Mesendoderm (in vitro differentiated cells): ENCODE results near the gene DBX2.
"Not testable (repeated sequence)": the region's sequence is repeated elsewhere in the genome, so short reads cannot be mapped to it uniquely, and the experiment has no call there.

Experiments
- DNase-seq: peaks from one replicate; pipeline ENCODE4 v3.0.0; 2013
- H2AK5ac ChIP-seq: 2 replicates; pipeline ENCODE4 v1.6.1; 2013; ENCODE audit warnings: low read length, inconsistent platforms
- H2BK120ac ChIP-seq: 2 replicates; pipeline ENCODE4 v1.6.1; 2013; ENCODE audit warnings: low read depth, mild to moderate bottlenecking, low read length, moderate library complexity, mixed read lengths
- H2BK15ac ChIP-seq: replicated peaks from 2 replicates; pipeline ENCODE4 v1.6.1; 2013; ENCODE audit warnings: low read depth, mild to moderate bottlenecking, moderate library complexity
- H2BK5ac ChIP-seq: 2 replicates; pipeline ENCODE4 v1.6.1; 2013; ENCODE audit warnings: low read length, inconsistent platforms
- H3K18ac ChIP-seq: 2 replicates; pipeline ENCODE4 v1.6.1; 2013; ENCODE audit warnings: mild to moderate bottlenecking, low read length, mixed read lengths
- H3K23ac ChIP-seq: one replicate; pipeline ENCODE4 v1.6.1; 2013; ENCODE audit warnings: low read length
- H3K27ac ChIP-seq: 2 replicates; pipeline ENCODE4 v1.5.1; 2013; ENCODE audit warnings: low read depth, mild to moderate bottlenecking, inconsistent platforms, low read length, moderate library complexity
- H3K27me3 ChIP-seq: 2 replicates; pipeline ENCODE4 v1.6.1; 2013; ENCODE audit warnings: low read length, control low read depth, mild to moderate bottlenecking, inconsistent platforms; ENCODE audit not compliant: insufficient read depth, poor library complexity
- H3K36me3 ChIP-seq: 2 replicates; pipeline ENCODE4 v1.6.1; 2013; ENCODE audit warnings: low read length, inconsistent platforms; ENCODE audit not compliant: control insufficient read depth, insufficient read depth
- H3K4ac ChIP-seq: one replicate; pipeline ENCODE4 v1.6.1; 2013; ENCODE audit warnings: low read depth, mild to moderate bottlenecking, low read length, moderate library complexity
- H3K4me1 ChIP-seq: 2 replicates; pipeline ENCODE4 v1.6.1; 2013; ENCODE audit warnings: low read depth, low read length, inconsistent platforms; ENCODE audit not compliant: control insufficient read depth
- H3K4me2 ChIP-seq: 2 replicates; pipeline ENCODE4 v1.6.1; 2013; ENCODE audit warnings: low read length
- H3K4me3 ChIP-seq: 2 replicates; pipeline ENCODE4 v1.5.1; 2013; ENCODE audit warnings: mild to moderate bottlenecking, low read length
- H3K56ac ChIP-seq: one replicate; pipeline ENCODE4 v1.6.1; 2013; ENCODE audit warnings: low read length
- H3K79me1 ChIP-seq: 2 replicates; pipeline ENCODE4 v1.6.1; 2013; ENCODE audit warnings: low read length, inconsistent platforms
- H3K79me2 ChIP-seq: 2 replicates; pipeline ENCODE4 v1.6.1; 2013; ENCODE audit warnings: mild to moderate bottlenecking, low read length; ENCODE audit not compliant: control insufficient read depth, insufficient read depth
- H3K9ac ChIP-seq: 2 replicates; pipeline ENCODE4 v1.6.1; 2013; ENCODE audit warnings: low read length, inconsistent platforms
- H4K5ac ChIP-seq: one replicate; pipeline ENCODE4 v1.6.1; 2013; ENCODE audit warnings: low read length
- H4K8ac ChIP-seq: one replicate; pipeline ENCODE4 v1.6.1; 2013; ENCODE audit warnings: low read depth, mild to moderate bottlenecking, control low read depth, low read length, moderate library complexity
- WGBS: extraction: QIAGEN DNeasy Blood & Tissue Kit; methylation state at CpG from one replicate; pipeline ENCODE4 v1.1.7; 2013; ENCODE audit warnings: low lambda C conversion rate, missing lambda C conversion rate; ENCODE audit not compliant: insufficient coverage; ENCODE audit errors: extremely low coverage; 5-methylcytosine and 5-hydroxymethylcytosine counted together

Gene DBX2

GRCh38 chr12:45088608-45089007 is 37.7 kb upstream of the DBX2 start:
- Histone ChIP-seq H3K27ac (no peak overlapping the region), H3K79me1 (no peaks in the 10 kb centered on the region), H3K4me1 (no peaks in the 10 kb centered on the region), H2BK120ac (no peak overlapping the region), H3K4me2 (no peak overlapping the region), H2BK5ac (no peak overlapping the region), H3K18ac (no peak overlapping the region), H3K4me3 (no peak overlapping the region), H3K9ac (no peak overlapping the region), H4K8ac (no peak overlapping the region), H3K23ac (no peak overlapping the region), H3K4ac (no peak overlapping the region), H3K36me3 (no peaks in the 10 kb centered on the region), H3K27me3 (no peaks in the 10 kb centered on the region), H3K79me2 (no peaks in the 10 kb centered on the region), H4K5ac (no peak overlapping the region), H2BK15ac (no peak overlapping the region), H2AK5ac (no peak overlapping the region), H3K56ac (no peak overlapping the region)
- no peak for DNase-seq
- no CpG with 5 or more reads among the region's 1 CpG for WGBS

DNA sequence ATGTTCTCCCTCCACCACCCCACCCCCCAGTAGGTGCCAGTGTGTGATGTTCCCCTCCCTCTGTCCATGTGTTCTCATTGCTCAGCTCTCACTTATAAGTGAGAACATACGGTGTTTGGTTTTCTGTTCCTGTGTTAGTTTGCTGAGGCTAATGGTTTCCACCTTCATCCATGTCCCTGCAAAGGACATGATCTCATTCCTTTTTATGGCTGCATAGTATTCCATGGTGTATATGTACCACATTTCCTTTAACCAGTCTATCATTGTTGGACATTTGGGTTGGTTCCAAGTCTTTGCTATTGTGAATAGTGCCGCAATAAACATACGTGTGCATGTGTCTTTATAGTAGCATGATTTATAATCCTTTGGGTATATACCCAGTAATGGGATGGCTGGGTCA is 33.3 kb upstream of the DBX2 start:
- not testable (repeated sequence) for H3K4ac ChIP-seq, H3K9ac ChIP-seq, H3K56ac ChIP-seq, H3K4me1 ChIP-seq, H2AK5ac ChIP-seq, H3K27me3 ChIP-seq, H3K4me2 ChIP-seq, H3K79me1 ChIP-seq, H3K27ac ChIP-seq, DNase-seq, H2BK15ac ChIP-seq, H4K5ac ChIP-seq, H3K4me3 ChIP-seq, H3K23ac ChIP-seq, H4K8ac ChIP-seq, H3K79me2 ChIP-seq, H2BK5ac ChIP-seq, H3K18ac ChIP-seq, H2BK120ac ChIP-seq, H3K36me3 ChIP-seq
- no CpG with 5 or more reads among the region's 3 CpGs for WGBS

DNA sequence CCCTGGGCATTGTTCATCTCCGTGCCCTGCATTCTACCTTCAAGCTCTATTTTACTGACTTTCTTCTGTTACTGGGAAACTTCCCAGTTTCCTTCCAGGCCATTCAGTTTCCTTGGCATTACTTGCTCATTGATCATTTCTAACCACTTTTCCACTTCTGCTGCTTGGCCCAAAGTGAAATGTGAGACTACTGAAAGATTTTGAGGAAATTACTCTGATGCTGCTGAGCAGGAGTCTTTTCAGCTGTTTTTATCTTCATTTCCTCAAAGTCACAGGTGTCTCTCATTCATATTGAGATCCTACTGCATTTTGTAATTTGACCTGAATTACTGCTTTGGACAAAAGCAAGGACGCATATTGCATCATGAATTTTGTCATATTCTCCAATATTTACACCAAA is 26.4 kb upstream of the DBX2 start:
- Histone ChIP-seq H3K27me3 (no peaks in the 10 kb centered on the region), H2BK5ac (no peak overlapping the region), H3K4ac (no peak overlapping the region), H4K8ac (no peak overlapping the region), H3K23ac (no peak overlapping the region), H3K79me1 (no peaks in the 10 kb centered on the region), H2BK15ac (no peak overlapping the region), H3K36me3 (no peaks in the 10 kb centered on the region), H4K5ac (no peak overlapping the region), H3K4me2 (no peak overlapping the region), H3K27ac (no peak overlapping the region), H3K9ac (no peak overlapping the region), H2AK5ac (no peak overlapping the region), H3K18ac (peak overlapping the region; percentile 80), H3K56ac (no peak overlapping the region), H3K4me1 (peaks cover 6% of the 10 kb centered on the region), H3K4me3 (no peak overlapping the region), H3K79me2 (no peaks in the 10 kb centered on the region), H2BK120ac (no peak overlapping the region)
- no peak for DNase-seq
- no CpG with 5 or more reads among the region's 2 CpGs for WGBS

DNA sequence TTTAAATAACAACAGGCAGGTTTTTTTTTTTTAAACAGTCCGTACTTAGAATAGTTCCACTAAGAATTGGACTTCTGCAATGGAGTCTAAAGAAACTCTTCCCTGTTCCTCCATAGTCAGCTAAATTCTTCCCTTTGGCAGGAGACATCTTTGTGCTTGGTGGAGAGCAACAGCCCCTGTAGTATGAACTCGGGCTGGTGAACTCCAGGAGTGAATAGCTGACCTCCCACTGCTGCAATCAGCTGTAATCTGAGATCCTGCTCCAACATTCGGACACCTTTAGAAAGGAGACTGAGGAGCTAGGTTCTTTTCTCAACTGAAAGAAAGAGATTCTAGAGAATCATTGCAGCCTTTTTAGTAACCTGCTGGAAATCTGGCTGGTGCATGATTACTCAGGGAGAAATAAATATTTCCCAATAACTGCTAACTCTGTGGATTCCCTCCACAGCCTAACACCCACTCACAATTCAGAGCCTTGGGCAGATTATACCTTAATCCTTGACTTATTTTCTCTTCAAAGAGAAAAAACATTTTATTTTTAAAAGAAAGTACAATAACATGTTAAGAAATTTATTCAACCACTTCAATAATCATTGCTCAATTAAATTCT is 25.6 kb upstream of the DBX2 start:
- no peak overlapping the region for H3K4me3 ChIP-seq
- H4K5ac ChIP-seq = no peak overlapping the region
- H3K79me2 ChIP-seq = no peaks in the 10 kb centered on the region
- H3K36me3 ChIP-seq = no peaks in the 10 kb centered on the region
- H3K4ac ChIP-seq = no peak overlapping the region
- H3K27me3 ChIP-seq = no peaks in the 10 kb centered on the region
- H3K56ac ChIP-seq = no peak overlapping the region
- H3K79me1 ChIP-seq = no peaks in the 10 kb centered on the region
- H2BK15ac ChIP-seq = no peak overlapping the region
- no peak overlapping the region for H3K9ac ChIP-seq
- no peak overlapping the region for H3K4me2 ChIP-seq
- no peak overlapping the region for H2AK5ac ChIP-seq
- no peak overlapping the region for H3K23ac ChIP-seq
- WGBS = no CpG with 5 or more reads among the region's 3 CpGs
- peak; percentile 86 for DNase-seq
- H2BK5ac ChIP-seq = no peak overlapping the region
- H3K4me1 ChIP-seq = peaks cover 6% of the 10 kb centered on the region
- H3K18ac ChIP-seq = no peak overlapping the region
- H3K27ac ChIP-seq = no peak overlapping the region
- H4K8ac ChIP-seq = no peak overlapping the region
- H2BK120ac ChIP-seq = no peak overlapping the region

GRCh38 chr12:45075587-45076282 is 24.8 kb upstream of the DBX2 start:
- Histone ChIP-seq H2BK5ac (no peak overlapping the region), H3K23ac (no peak overlapping the region), H3K4me2 (no peak overlapping the region), H3K4ac (no peak overlapping the region), H4K5ac (no peak overlapping the region), H3K36me3 (no peaks in the 10 kb centered on the region), H2BK15ac (no peak overlapping the region), H3K4me1 (peaks cover 6% of the 10 kb centered on the region), H3K56ac (no peak overlapping the region), H3K79me2 (no peaks in the 10 kb centered on the region), H2AK5ac (no peak overlapping the region), H3K79me1 (no peaks in the 10 kb centered on the region), H3K18ac (no peak overlapping the region), H3K27ac (no peak overlapping the region), H3K4me3 (no peak overlapping the region), H3K9ac (no peak overlapping the region), H3K27me3 (no peaks in the 10 kb centered on the region), H4K8ac (no peak overlapping the region), H2BK120ac (no peak overlapping the region)
- no peak for DNase-seq
- no CpG with 5 or more reads among the region's 6 CpGs for WGBS
